HepG2 (cell line): Measurements from ENCODE around the gene NDUFAF5. TPM values are rescaled to one million over a fixed set of nuclear protein-coding genes. Genes with fewer than 3 reads are reported as not detected.
A peak's percentile ranks its signal among the peaks of the same experiment; 100 is the strongest.

Source experiments
- AKAP8 ChIP-seq: sonication (generic); formaldehyde crosslinking; IDR thresholded peaks from 2 replicates; pipeline ENCODE4 v1.5.1; 2020; ENCODE audit warnings: mild to moderate bottlenecking, missing genetic modification reagents
- ELF1 ChIP-seq: sonication (generic); formaldehyde crosslinking; IDR thresholded peaks from 2 replicates; pipeline ENCODE4 v1.4.0; 2020; ENCODE audit warnings: missing genetic modification reagents
- GMEB1 ChIP-seq: sonication (generic); formaldehyde crosslinking; IDR thresholded peaks from 2 replicates; pipeline ENCODE4 v1.5.1; 2020; ENCODE audit warnings: missing genetic modification reagents, mild to moderate bottlenecking, borderline replicate concordance
- HBP1 ChIP-seq: IDR thresholded peaks from 2 replicates; pipeline ENCODE4 v1.6.1; 2016; ENCODE audit warnings: low read depth, control low read depth
- HOXD1 ChIP-seq: sonication (generic); formaldehyde crosslinking; IDR thresholded peaks from 2 replicates; pipeline ENCODE4 v1.5.0; 2020; ENCODE audit warnings: missing genetic modification reagents
- IKZF1 ChIP-seq: fragments of 450-650 bp; IDR thresholded peaks from 2 replicates; pipeline ENCODE4 v1.7.1; 2016
- KDM5B ChIP-seq: sonication (generic); formaldehyde crosslinking; IDR thresholded peaks from 2 replicates; pipeline ENCODE4 v1.4.0; 2020; ENCODE audit warnings: missing genetic modification reagents, mild to moderate bottlenecking, borderline replicate concordance
- NCOA5 ChIP-seq: sonication (generic); formaldehyde crosslinking; IDR thresholded peaks from 2 replicates; pipeline ENCODE4 v1.4.0; 2020; ENCODE audit warnings: missing genetic modification reagents
- NRL ChIP-seq: sonication (generic); formaldehyde crosslinking; IDR thresholded peaks from 2 replicates; pipeline ENCODE4 v1.5.0; 2020; ENCODE audit warnings: missing genetic modification reagents, mild to moderate bottlenecking, moderate library complexity, borderline replicate concordance
- PAX8 ChIP-seq: sonication (generic); formaldehyde crosslinking; IDR thresholded peaks from 2 replicates; pipeline ENCODE4 v1.8.0; 2022; ENCODE audit warnings: mild to moderate bottlenecking, missing genetic modification reagents, borderline replicate concordance
- RNF2 ChIP-seq: fragments of 450-650 bp; conservative IDR thresholded peaks from 2 replicates; pipeline ENCODE4 v1.6.1; 2016; ENCODE audit warnings: low read depth
- SOX6 ChIP-seq, 2 experiments: fragments of 450-650 bp in 1 of 2; sonication (generic) in 1 of 2; formaldehyde crosslinking in 1 of 2; IDR thresholded peaks; 2 replicates each; pipeline versions ENCODE4 v1.4.0 to v1.6.1; 2017 to 2020; ENCODE audit warnings: antibody characterized with exemption in 1 of 2, mild to moderate bottlenecking in 1 of 2, missing genetic modification reagents in 1 of 2
- SRF ChIP-seq: IDR thresholded peaks from 2 replicates; pipeline ENCODE4 v1.6.1; 2011; ENCODE audit warnings: mild to moderate bottlenecking, low read depth, low read length, moderate library complexity
- TMF1 ChIP-seq: sonication (generic); formaldehyde crosslinking; IDR thresholded peaks from 2 replicates; pipeline ENCODE4 v1.8.1; 2022; ENCODE audit warnings: low read depth, missing genetic modification reagents
- UBTF ChIP-seq: sonication (generic); formaldehyde crosslinking; IDR thresholded peaks from 2 replicates; pipeline ENCODE4 v1.4.0; 2020; ENCODE audit warnings: mild to moderate bottlenecking, missing genetic modification reagents
- USF2 ChIP-seq, 2 experiments: sonication (generic) in 1 of 2; formaldehyde crosslinking in 1 of 2; IDR thresholded peaks; 2 replicates each; pipeline versions ENCODE4 v1.5.1 to v1.6.1; 2011 to 2020; ENCODE audit warnings: borderline replicate concordance in 1 of 2, low read depth in 1 of 2, low read length in 1 of 2, mild to moderate bottlenecking in 1 of 2, missing genetic modification reagents in 1 of 2, moderate library complexity in 1 of 2
- ZNF260 ChIP-seq: sonication (generic); formaldehyde crosslinking; IDR thresholded peaks from 2 replicates; pipeline ENCODE4 v1.4.0; 2020; ENCODE audit warnings: missing genetic modification reagents, low read depth, mild to moderate bottlenecking, borderline replicate concordance
- ZNF280B ChIP-seq: sonication (generic); formaldehyde crosslinking; IDR thresholded peaks from 2 replicates; pipeline ENCODE4 v1.5.0; 2020; ENCODE audit warnings: missing genetic modification reagents, mild to moderate bottlenecking, borderline replicate concordance
- ZNF383 ChIP-seq: sonication (generic); formaldehyde crosslinking; IDR thresholded peaks from 2 replicates; pipeline ENCODE4 v1.4.0; 2020; ENCODE audit warnings: missing genetic modification reagents, mild to moderate bottlenecking, borderline replicate concordance
- ZNF652 ChIP-seq: IDR thresholded peaks from 2 replicates; pipeline ENCODE4 v1.6.1; 2016; ENCODE audit warnings: low read depth, borderline replicate concordance
- polyA plus RNA-seq, 8 experiments: library from polyadenylated mRNA; depleted of rRNA in 3 of 8; stranded (reverse) in 7 of 8; unstranded in 1 of 8; fragments of >200 nt; fragmentation: Illumina TruSeq in 4 of 8; extraction: Trizol in 4 of 8; gene quantifications; 2 replicates each; pipeline versions ENCODE4 v1.2.1 to v1.2.3, GENCODE V29; 2011 to 2016; ENCODE audit warnings: low read depth in 4 of 8, missing spikeins in 1 of 8, mixed read lengths in 1 of 8; ENCODE audit not compliant: insufficient read depth in 1 of 8
- total RNA-seq, 5 experiments: library from RNA; depleted of rRNA; stranded (reverse); fragments of >200 nt; fragmentation: Illumina TruSeq; extraction: Trizol; gene quantifications; 2 replicates each; pipeline ENCODE4 v1.2.3, GENCODE V29; 2016; ENCODE audit warnings: low read depth in 1 of 5

Gene NDUFAF5
- total and polyA plus RNA-seq, 2 of the 13 experiments (the other 11 are each of a cell fraction or from before 2014, with no cell fraction given), result 23.1 to 66.7 TPM

- TF ChIP-seq GMEB1 (CRISPR knock-in tag) (0 out of 2 replicates have a peak, but pooled peaks have one; percentile 40), SOX6 (IDR thresholded peaks at IDR 0.05) (no peak), SOX6 (CRISPR knock-in tag; IDR thresholded peaks at IDR 0.05) (0 out of 2 replicates have a peak, but pooled peaks have one; percentile 10), PAX8 (CRISPR knock-in tag) (no peak), KDM5B (CRISPR knock-in tag) (no peak; the same call in 1 of the 2 replicates), ZNF260 (CRISPR knock-in tag) (no peak), NRL (CRISPR knock-in tag) (peak; percentile 75; the same call in 1 of the 2 replicates), ZNF280B (CRISPR knock-in tag) (peak; percentile 57; the same call in 1 of the 2 replicates), SRF (no peak), HBP1 (CRISPR knock-in tag) (0 out of 2 replicates have a peak, but pooled peaks have one; percentile 55), HOXD1 (CRISPR knock-in tag) (no peak), NCOA5 (CRISPR knock-in tag) (no peak), ZNF383 (no peak), RNF2 (0 out of 2 replicates have a peak, but pooled peaks have one; percentile 50), USF2 (IDR thresholded peaks at IDR 0.05; ENCODE audit: low read depth, low read length) (no peak), USF2 (CRISPR knock-in tag; IDR thresholded peaks at IDR 0.05; ENCODE audit: borderline replicate concordance) (no peak), IKZF1 (no peak), ZNF652 (CRISPR knock-in tag) (no peak; the same call in 1 of the 2 replicates), UBTF (peak; percentile 58), TMF1 (CRISPR knock-in tag) (no peak), AKAP8 (CRISPR knock-in tag) (0 out of 2 replicates have a peak, but pooled peaks have one; percentile 26), ELF1 (CRISPR knock-in tag) (no peak)
These were observed 15.9 kb downstream of the NDUFAF5 start (continued) for GRCh38 chr20:13800728-13801134.
